ENCODE results near the gene BMP7. TPM values are rescaled to one million over a fixed set of nuclear protein-coding genes. Genes with fewer than 3 reads are reported as not detected.
A peak's percentile ranks its signal among the peaks of the same experiment; 100 is the strongest.
"Not testable (repeated sequence)": the region's sequence is repeated elsewhere in the genome, so short reads cannot be mapped to it uniquely, and the experiment has no call there.

The BMP7 gene
- total and polyA plus RNA-seq, 7 donors, result 0.03 TPM; not detected in 5

GRCh38 chr20:57265997-57266290, 497 bp downstream of the BMP7 start:
- DNase-seq, result no peak
- Histone ChIP-seq H3K4me3 (peak overlapping the region; percentile 47), H3K9me3 (no peaks in the 10 kb centered on the region), H3K4me1 (no peaks in the 10 kb centered on the region), H3K36me3 (ENCODE audit: insufficient read depth in 1 of 2, low read depth in 1 of 2) (no peaks in the 10 kb centered on the region), H3K27me3 (ENCODE audit: insufficient read depth in 3 of 3, low read length in 2 of 3) (peaks cover 0 to 93% (median 26%) of the 10 kb centered on the region in 3 donors), H3K27ac (no peak overlapping the region)
- ATAC-seq, result no peak
- intact Hi-C loops (cut with DNase I), result no loop called here
- WGBS, 3 donors, result 0 to 1% (median 1%) methylated on average over 12 to 39 of the region's 39 CpGs
- no peak for TF ChIP-seq CTCF (IDR thresholded peaks at IDR 0.05)

GRCh38 chr20:57265336-57265996, 975 bp downstream of the BMP7 start:
- no peak overlapping the region for H3K27ac ChIP-seq
- ATAC-seq (no peak), DNase-seq (no peak)
- no peak for TF ChIP-seq CTCF (IDR thresholded peaks at IDR 0.05)
- peaks cover 0 to 98% (median 30%) of the 10 kb centered on the region in 3 donors for H3K27me3 ChIP-seq (ENCODE audit: insufficient read depth in 3 of 3, low read length in 2 of 3)
- no peaks in the 10 kb centered on the region for H3K4me1 ChIP-seq
- no peaks in the 10 kb centered on the region for H3K9me3 ChIP-seq
- intact Hi-C loops (cut with DNase I), result no loop called here
- no peaks in the 10 kb centered on the region for H3K36me3 ChIP-seq (ENCODE audit: insufficient read depth in 1 of 2, low read depth in 1 of 2)
- H3K4me3 ChIP-seq, result peak overlapping the region; percentile 47
- 2 to 3% (median 2%) methylated on average over 43 to 53 of the region's 53 CpGs for WGBS, 3 donors

- H3K4me1 ChIP-seq; H3K9me3 ChIP-seq; ATAC-seq; intact Hi-C loops (cut with DNase I); H3K27ac ChIP-seq; H3K36me3 ChIP-seq (ENCODE audit: insufficient read depth in 1 of 2, low read depth in 1 of 2); H3K4me3 ChIP-seq; DNase-seq: not testable (repeated sequence)
- H3K27me3 ChIP-seq (ENCODE audit: insufficient read depth in 3 of 3, low read length in 2 of 3), result peaks cover 0 to 100% (median 31%) of the 10 kb centered on the region in 3 donors
- WGBS, 3 donors, result 12 to 26% (median 22%) methylated on average over 25 to 29 of the region's 29 CpGs
These were observed 1.5 kb downstream of the BMP7 start for GRCh38 chr20:57264908-57265335.

- no peaks in the 10 kb centered on the region for H3K36me3 ChIP-seq (ENCODE audit: insufficient read depth in 1 of 2, low read depth in 1 of 2)
- 55 to 60% (median 59%) methylated on average over 54 of the region's 54 CpGs for WGBS, 3 donors
- no peak overlapping the region for H3K4me3 ChIP-seq
- H3K4me1 ChIP-seq, result no peaks in the 10 kb centered on the region
- no peak overlapping the region for H3K27ac ChIP-seq
- intact Hi-C loops (cut with DNase I), result no loop called here
- no peak for TF ChIP-seq CTCF (IDR thresholded peaks at IDR 0.05)
- H3K27me3 ChIP-seq (ENCODE audit: insufficient read depth in 3 of 3, low read length in 2 of 3), result peaks cover 0 to 100% (median 35%) of the 10 kb centered on the region in 3 donors
- no peaks in the 10 kb centered on the region for H3K9me3 ChIP-seq
- ATAC-seq (no peak), DNase-seq (no peak)
These were observed 2.3 kb downstream of the BMP7 start for GRCh38 chr20:57263801-57264792.
